Neuronal stem cell (in vitro differentiated cells): ENCODE results near the gene SAMD4A.

Experiments
- DNase-seq: peaks from one replicate; pipeline ENCODE4 v3.0.0-alpha.2; 2013; ENCODE audit warnings: low spot score
- H2AFZ ChIP-seq: one replicate; pipeline ENCODE4 v1.6.1; 2013; ENCODE audit warnings: mild to moderate bottlenecking, low read length, inconsistent platforms
- H2AK5ac ChIP-seq: 2 replicates; pipeline ENCODE4 v1.6.1; 2013; ENCODE audit warnings: low read depth, mild to moderate bottlenecking, inconsistent platforms, low read length, moderate library complexity, mixed read lengths
- H2BK120ac ChIP-seq: 2 replicates; pipeline ENCODE4 v1.6.1; 2013; ENCODE audit warnings: low read depth, mild to moderate bottlenecking, inconsistent platforms, low read length, moderate library complexity, mixed read lengths
- H2BK12ac ChIP-seq: one replicate; pipeline ENCODE4 v1.6.1; 2013; ENCODE audit warnings: low read length, inconsistent platforms
- H2BK15ac ChIP-seq: 2 replicates; pipeline ENCODE4 v1.6.1; 2013; ENCODE audit warnings: mild to moderate bottlenecking, low read length, inconsistent platforms, mixed read lengths
- H2BK5ac ChIP-seq: one replicate; pipeline ENCODE4 v1.6.1; 2013; ENCODE audit warnings: inconsistent platforms, mild to moderate bottlenecking, low read length, moderate library complexity
- H3K14ac ChIP-seq: one replicate; pipeline ENCODE4 v1.6.1; 2013; ENCODE audit warnings: low read length, inconsistent platforms
- H3K18ac ChIP-seq: 2 replicates; pipeline ENCODE4 v1.6.1; 2013; ENCODE audit warnings: low read length, inconsistent platforms
- H3K23ac ChIP-seq: 2 replicates; pipeline ENCODE4 v1.6.1; 2013; ENCODE audit warnings: low read depth, mild to moderate bottlenecking, mixed read lengths, low read length, inconsistent platforms; ENCODE audit not compliant: poor library complexity
- H3K27ac ChIP-seq: replicated peaks from 3 replicates; pipeline ENCODE4 v1.5.1; 2013; ENCODE audit warnings: low read length, inconsistent platforms
- H3K27me3 ChIP-seq, 3 experiments: 2 replicates each; pipeline ENCODE4 v1.6.1; 2013; ENCODE audit warnings: low read length in 3 of 3, mild to moderate bottlenecking in 2 of 3, inconsistent platforms in 1 of 3, low read depth in 1 of 3, mixed read lengths in 1 of 3, moderate library complexity in 1 of 3; ENCODE audit not compliant: control insufficient read depth in 3 of 3, insufficient read depth in 3 of 3
- H3K36me3 ChIP-seq, 2 donors: replicated peaks in 1 of 2; 2 replicates each; pipeline ENCODE4 v1.6.1; 2013; ENCODE audit warnings: low read length in 2 of 2; ENCODE audit not compliant: control insufficient read depth in 2 of 2, insufficient read depth in 2 of 2
- H3K4ac ChIP-seq: 2 replicates; pipeline ENCODE4 v1.6.1; 2013; ENCODE audit warnings: inconsistent platforms, mild to moderate bottlenecking, low read length, moderate library complexity
- H3K4me1 ChIP-seq, 2 donors: 1 replicate in 1 of 2; 2 replicates in 1 of 2; pipeline ENCODE4 v1.6.1; 2013; ENCODE audit warnings: low read length in 2 of 2, low read depth in 1 of 2; ENCODE audit not compliant: control insufficient read depth in 2 of 2, insufficient read depth in 1 of 2
- H3K4me2 ChIP-seq: one replicate; pipeline ENCODE4 v1.6.1; 2013; ENCODE audit warnings: mild to moderate bottlenecking, low read length, inconsistent platforms; ENCODE audit not compliant: insufficient read depth, poor library complexity, severe bottlenecking
- H3K4me3 ChIP-seq, 2 donors: 2 replicates each; pipeline ENCODE4 v1.5.1; 2013; ENCODE audit warnings: low read length in 2 of 2, mild to moderate bottlenecking in 2 of 2, inconsistent platforms in 1 of 2, moderate library complexity in 1 of 2
- H3K79me1 ChIP-seq: one replicate; pipeline ENCODE4 v1.6.1; 2013; ENCODE audit warnings: low read depth, mild to moderate bottlenecking, inconsistent platforms, low read length, moderate library complexity
- H3K9ac ChIP-seq: one replicate; pipeline ENCODE4 v1.6.1; 2013; ENCODE audit warnings: mild to moderate bottlenecking, low read depth, low read length, inconsistent platforms; ENCODE audit not compliant: poor library complexity
- H3K9me3 ChIP-seq, 2 donors: replicated peaks in 1 of 2; 2 replicates each; pipeline versions ENCODE3 to v1.6.1; 2013; ENCODE audit warnings: low read length in 2 of 2, mild to moderate bottlenecking in 2 of 2, inconsistent platforms in 1 of 2, low read depth in 1 of 2, mixed read lengths in 1 of 2, moderate library complexity in 1 of 2; ENCODE audit not compliant: control insufficient read depth in 2 of 2, insufficient read depth in 1 of 2
- H4K8ac ChIP-seq: one replicate; pipeline ENCODE4 v1.6.1; 2013; ENCODE audit warnings: low read depth, mild to moderate bottlenecking, inconsistent platforms, low read length, moderate library complexity
- H4K91ac ChIP-seq: one replicate; pipeline ENCODE4 v1.6.1; 2013; ENCODE audit warnings: low read length, low read depth, mild to moderate bottlenecking, inconsistent platforms; ENCODE audit not compliant: poor library complexity
- WGBS, 2 donors: extraction: QIAGEN DNeasy Blood & Tissue Kit; methylation state at CpG; one replicate each; pipeline ENCODE4 v1.1.7; 2013; ENCODE audit warnings: missing lambda C conversion rate in 2 of 2, mixed read lengths in 1 of 2; ENCODE audit not compliant: insufficient read length in 2 of 2, insufficient replicate concordance in 1 of 2; ENCODE audit errors: extremely low coverage in 2 of 2; 5-methylcytosine and 5-hydroxymethylcytosine counted together

The SAMD4A gene

GRCh38 chr14:54746019-54746418 lies 179.1 kb downstream of the SAMD4A start:
- Histone ChIP-seq H2BK120ac (no peak overlapping the region), H3K9me3 (no peaks in the 10 kb centered on the region), H3K27me3 (no peaks in the 10 kb centered on the region), H3K23ac (no peak overlapping the region), H2BK15ac (no peak overlapping the region), H3K27ac (no peak overlapping the region), H3K4me1 (peaks cover 4 to 5% of the 10 kb centered on the region in 2 donors), H4K8ac (no peak overlapping the region), H3K4me2 (no peak overlapping the region), H3K14ac (no peak overlapping the region), H4K91ac (no peak overlapping the region), H3K4me3 (no peak overlapping the region), H3K9ac (no peak overlapping the region), H2BK12ac (no peak overlapping the region), H3K36me3 (peaks cover 1 to 3% of the 10 kb centered on the region in 2 donors), H2BK5ac (no peak overlapping the region), H2AFZ (no peak overlapping the region), H3K79me1 (no peaks in the 10 kb centered on the region), H3K4ac (no peak overlapping the region), H2AK5ac (no peak overlapping the region), H3K18ac (no peak overlapping the region)
- no peak for DNase-seq
- no CpG with 5 or more reads among the region's 3 CpGs for WGBS, 2 donors

GRCh38 chr14:54747616-54748015 lies 180.7 kb downstream of the SAMD4A start:
- H3K4me1 ChIP-seq: peaks cover 4 to 5% of the 10 kb centered on the region in 2 donors
- no peaks in the 10 kb centered on the region for H3K9me3 ChIP-seq
- no peak overlapping the region for H3K14ac ChIP-seq
- no peak overlapping the region for H3K27ac ChIP-seq
- no peak overlapping the region for H2AK5ac ChIP-seq
- H3K27me3 ChIP-seq: no peaks in the 10 kb centered on the region
- H3K4me2 ChIP-seq: no peak overlapping the region
- no peak overlapping the region for H4K8ac ChIP-seq
- no CpG with 5 or more reads among the region's 1 CpG for WGBS, 2 donors
- no peak for DNase-seq
- H4K91ac ChIP-seq: no peak overlapping the region
- no peak overlapping the region for H2AFZ ChIP-seq
- H3K4ac ChIP-seq: no peak overlapping the region
- no peak overlapping the region for H2BK12ac ChIP-seq
- no peak overlapping the region for H2BK15ac ChIP-seq
- no peaks in the 10 kb centered on the region for H3K79me1 ChIP-seq
- no peak overlapping the region for H2BK120ac ChIP-seq
- H3K23ac ChIP-seq: no peak overlapping the region
- H3K4me3 ChIP-seq: no peak overlapping the region
- H2BK5ac ChIP-seq: no peak overlapping the region
- H3K9ac ChIP-seq: no peak overlapping the region
- H3K18ac ChIP-seq: no peak overlapping the region
- H3K36me3 ChIP-seq: peaks cover 1 to 15% of the 10 kb centered on the region in 2 donors

- no peak overlapping the region for H3K18ac ChIP-seq
- WGBS, 2 donors: no CpG with 5 or more reads among the region's 4 CpGs
- H3K23ac ChIP-seq: no peak overlapping the region
- no peak overlapping the region for H4K8ac ChIP-seq
- H3K27me3 ChIP-seq: no peaks in the 10 kb centered on the region
- H2BK5ac ChIP-seq: no peak overlapping the region
- H3K9ac ChIP-seq: no peak overlapping the region
- H3K14ac ChIP-seq: no peak overlapping the region
- no peak overlapping the region for H2BK15ac ChIP-seq
- H3K9me3 ChIP-seq: peaks cover 0 to 2% of the 10 kb centered on the region in 2 donors
- H2BK120ac ChIP-seq: no peak overlapping the region
- no peak overlapping the region for H2BK12ac ChIP-seq
- peaks cover 4 to 19% of the 10 kb centered on the region in 2 donors for H3K36me3 ChIP-seq
- DNase-seq: no peak
- no peak overlapping the region for H2AFZ ChIP-seq
- H3K4ac ChIP-seq: no peak overlapping the region
- H3K4me2 ChIP-seq: no peak overlapping the region
- H3K79me1 ChIP-seq: no peaks in the 10 kb centered on the region
- no peak overlapping the region for H4K91ac ChIP-seq
- H2AK5ac ChIP-seq: no peak overlapping the region
- H3K4me1 ChIP-seq: peaks cover 4 to 5% of the 10 kb centered on the region in 2 donors
- no peak overlapping the region for H3K4me3 ChIP-seq
- no peak overlapping the region for H3K27ac ChIP-seq
Measured at GRCh38 chr14:54749180-54749579, 182.3 kb downstream of the SAMD4A start.

DNA sequence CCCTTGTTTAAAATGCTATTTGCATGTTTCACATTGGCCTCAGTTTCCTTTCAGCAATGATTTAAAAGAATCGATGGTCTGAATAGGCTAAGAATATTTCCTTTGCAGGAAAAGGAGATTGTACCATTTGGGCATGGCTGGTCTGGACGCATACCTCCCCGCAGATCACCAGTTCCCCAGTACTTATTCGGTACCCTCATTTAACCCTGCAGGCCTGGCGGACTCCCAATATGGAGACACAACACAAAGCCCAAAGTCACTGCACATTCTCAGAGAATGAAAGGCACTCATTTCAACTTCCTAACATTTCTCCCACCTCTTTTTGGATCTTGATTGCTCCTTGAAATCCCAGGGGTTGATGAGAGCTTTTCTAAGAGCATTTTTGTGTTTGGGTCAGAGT lies 182.8 kb downstream of the SAMD4A start:
- no peak overlapping the region for H3K23ac ChIP-seq
- no peak for DNase-seq
- H3K27me3 ChIP-seq: no peaks in the 10 kb centered on the region
- H4K91ac ChIP-seq: no peak overlapping the region
- no peak overlapping the region for H2AK5ac ChIP-seq
- no peak overlapping the region for H3K4me3 ChIP-seq
- no peak overlapping the region for H4K8ac ChIP-seq
- no CpG with 5 or more reads among the region's 5 CpGs for WGBS, 2 donors
- no peak overlapping the region for H2BK12ac ChIP-seq
- H3K4me2 ChIP-seq: no peak overlapping the region
- H3K9me3 ChIP-seq: peaks cover 0 to 2% of the 10 kb centered on the region in 2 donors
- no peak overlapping the region for H2BK15ac ChIP-seq
- H3K4me1 ChIP-seq: peaks cover 4 to 5% of the 10 kb centered on the region in 2 donors
- H3K79me1 ChIP-seq: no peaks in the 10 kb centered on the region
- H3K14ac ChIP-seq: no peak overlapping the region
- H2BK5ac ChIP-seq: no peak overlapping the region
- no peak overlapping the region for H2BK120ac ChIP-seq
- no peak overlapping the region for H3K4ac ChIP-seq
- no peak overlapping the region for H3K18ac ChIP-seq
- H3K9ac ChIP-seq: no peak overlapping the region
- peaks cover 4 to 25% of the 10 kb centered on the region in 2 donors for H3K36me3 ChIP-seq
- H3K27ac ChIP-seq: no peak overlapping the region
- H2AFZ ChIP-seq: no peak overlapping the region
